Body of pancreas (tissue), 4 donors: ENCODE measurements around the gene ELAPOR1.

Experiments used
- CTCF ChIP-seq, 7 experiments: fragments of 450-650 bp in 4 of 7; fragments of 200-600 bp in 3 of 7; sonication (generic) in 3 of 7; IDR thresholded peaks; one replicate each; pipeline ENCODE4 v1.5.1; 2016 to 2019; ENCODE audit warnings: antibody characterized with exemption in 7 of 7
- POLR2A ChIP-seq, 3 donors: fragments of 450-650 bp; IDR thresholded peaks; one replicate each; pipeline ENCODE4 v1.6.1; 2016; ENCODE audit warnings: antibody characterized with exemption in 3 of 3, mild to moderate bottlenecking in 2 of 3

GRCh38 chr1:109133815-109134214 lies 19.9 kb downstream of the ELAPOR1 start:
- no peak for TF ChIP-seq CTCF (IDR thresholded peaks at IDR 0.05)
- no peak for TF ChIP-seq POLR2A (IDR thresholded peaks at IDR 0.05)
